ENCODE results near the gene FMNL2.

DNA sequence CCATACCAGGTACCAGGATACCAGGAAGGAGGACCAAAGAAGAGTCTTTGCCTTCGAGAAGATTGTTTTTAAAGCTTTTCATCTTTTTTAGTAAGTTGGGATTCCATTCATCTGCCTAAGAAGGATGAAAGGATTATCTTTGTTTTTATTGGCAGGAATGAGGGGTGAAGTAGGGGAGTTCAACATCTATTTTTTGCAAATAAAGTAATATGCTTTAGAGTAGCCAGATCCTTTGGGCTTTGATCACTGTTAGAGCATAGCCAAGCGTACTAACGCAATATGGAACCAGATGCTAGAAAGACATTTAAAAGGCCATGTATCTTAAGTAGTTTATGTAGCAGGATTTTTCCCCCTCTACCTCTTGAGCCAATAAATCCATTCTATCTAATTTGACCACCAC lies 249.3 kb downstream of the FMNL2 start:
- TF ChIP-seq ZNF677 (tag by site-specific recombination; IDR thresholded peaks at IDR 0.05) (no peak), ZNF48 (tag by site-specific recombination; IDR thresholded peaks at IDR 0.05) (no peak), ZNF549 (tag by site-specific recombination; IDR thresholded peaks at IDR 0.05) (no peak), YY1 (tag by site-specific recombination; IDR thresholded peaks at IDR 0.05) (no peak)
- TF ChIP-seq, protein P1, sequence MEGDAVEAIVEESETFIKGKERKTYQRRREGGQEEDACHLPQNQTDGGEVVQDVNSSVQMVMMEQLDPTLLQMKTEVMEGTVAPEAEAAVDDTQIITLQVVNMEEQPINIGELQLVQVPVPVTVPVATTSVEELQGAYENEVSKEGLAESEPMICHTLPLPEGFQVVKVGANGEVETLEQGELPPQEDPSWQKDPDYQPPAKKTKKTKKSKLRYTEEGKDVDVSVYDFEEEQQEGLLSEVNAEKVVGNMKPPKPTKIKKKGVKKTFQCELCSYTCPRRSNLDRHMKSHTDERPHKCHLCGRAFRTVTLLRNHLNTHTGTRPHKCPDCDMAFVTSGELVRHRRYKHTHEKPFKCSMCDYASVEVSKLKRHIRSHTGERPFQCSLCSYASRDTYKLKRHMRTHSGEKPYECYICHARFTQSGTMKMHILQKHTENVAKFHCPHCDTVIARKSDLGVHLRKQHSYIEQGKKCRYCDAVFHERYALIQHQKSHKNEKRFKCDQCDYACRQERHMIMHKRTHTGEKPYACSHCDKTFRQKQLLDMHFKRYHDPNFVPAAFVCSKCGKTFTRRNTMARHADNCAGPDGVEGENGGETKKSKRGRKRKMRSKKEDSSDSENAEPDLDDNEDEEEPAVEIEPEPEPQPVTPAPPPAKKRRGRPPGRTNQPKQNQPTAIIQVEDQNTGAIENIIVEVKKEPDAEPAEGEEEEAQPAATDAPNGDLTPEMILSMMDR (tag by site-specific recombination; IDR thresholded peaks at IDR 0.05) = no peak

Data from HEK293 (cell line).